Upper lobe of left lung (tissue), 4 donors: ENCODE data around the gene ABHD12.

Source experiments
- EP300 ChIP-seq, 4 donors: sonication (generic); formaldehyde crosslinking; IDR thresholded peaks; one replicate each; pipeline ENCODE4 v1.5.1; 2017; ENCODE audit warnings: antibody characterized with exemption in 4 of 4, control low read depth in 2 of 4
- POLR2A ChIP-seq, 4 donors: fragments of 450-650 bp; IDR thresholded peaks; one replicate each; pipeline ENCODE4 v1.5.1; 2016 to 2017; ENCODE audit warnings: antibody characterized with exemption in 4 of 4, mild to moderate bottlenecking in 2 of 4
- POLR2AphosphoS5 ChIP-seq, 2 donors: sonication (generic); formaldehyde crosslinking; IDR thresholded peaks; one replicate each; pipeline ENCODE4 v1.5.1; 2017; ENCODE audit warnings: antibody characterized with exemption in 2 of 2
- TF ChIP-seq, protein P1 (sequence below), 6 experiments: fragments of 450-650 bp in 4 of 6; fragments of 200-600 bp in 2 of 6; sonication (generic) in 2 of 6; IDR thresholded peaks; one replicate each; pipeline ENCODE4 v1.5.1; 2016 to 2019; ENCODE audit warnings: antibody characterized with exemption in 6 of 6

DNA sequence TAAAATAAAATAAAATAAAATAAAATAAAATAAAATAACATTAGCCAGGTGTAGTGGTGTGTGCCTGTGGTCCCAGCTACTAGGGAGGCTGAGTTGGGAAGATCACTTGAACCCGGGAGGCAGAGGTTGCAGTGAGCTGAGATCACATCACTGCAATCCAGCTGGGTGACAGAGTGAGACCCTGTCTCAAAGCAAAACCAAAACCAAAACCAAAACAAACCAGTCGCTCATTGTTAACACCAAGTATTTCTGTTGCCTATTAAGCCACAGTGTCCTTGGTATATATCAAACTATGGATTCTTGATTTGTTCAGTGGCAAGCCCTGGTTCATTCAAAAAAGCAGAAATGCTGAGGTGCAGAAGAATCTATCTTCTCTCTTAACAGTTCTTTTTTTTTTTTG, 77.0 kb downstream of the ABHD12 start:
- TF ChIP-seq, protein P1, sequence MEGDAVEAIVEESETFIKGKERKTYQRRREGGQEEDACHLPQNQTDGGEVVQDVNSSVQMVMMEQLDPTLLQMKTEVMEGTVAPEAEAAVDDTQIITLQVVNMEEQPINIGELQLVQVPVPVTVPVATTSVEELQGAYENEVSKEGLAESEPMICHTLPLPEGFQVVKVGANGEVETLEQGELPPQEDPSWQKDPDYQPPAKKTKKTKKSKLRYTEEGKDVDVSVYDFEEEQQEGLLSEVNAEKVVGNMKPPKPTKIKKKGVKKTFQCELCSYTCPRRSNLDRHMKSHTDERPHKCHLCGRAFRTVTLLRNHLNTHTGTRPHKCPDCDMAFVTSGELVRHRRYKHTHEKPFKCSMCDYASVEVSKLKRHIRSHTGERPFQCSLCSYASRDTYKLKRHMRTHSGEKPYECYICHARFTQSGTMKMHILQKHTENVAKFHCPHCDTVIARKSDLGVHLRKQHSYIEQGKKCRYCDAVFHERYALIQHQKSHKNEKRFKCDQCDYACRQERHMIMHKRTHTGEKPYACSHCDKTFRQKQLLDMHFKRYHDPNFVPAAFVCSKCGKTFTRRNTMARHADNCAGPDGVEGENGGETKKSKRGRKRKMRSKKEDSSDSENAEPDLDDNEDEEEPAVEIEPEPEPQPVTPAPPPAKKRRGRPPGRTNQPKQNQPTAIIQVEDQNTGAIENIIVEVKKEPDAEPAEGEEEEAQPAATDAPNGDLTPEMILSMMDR (IDR thresholded peaks at IDR 0.05) = no peak
- TF ChIP-seq POLR2AphosphoS5 (IDR thresholded peaks at IDR 0.05) = no peak
- TF ChIP-seq EP300 (IDR thresholded peaks at IDR 0.05) = no peak
- TF ChIP-seq POLR2A (IDR thresholded peaks at IDR 0.05) = no peak
